Activated CD4-positive, CD25-positive, alpha-beta regulatory T cell (primary cell): ENCODE data around the gene KDM4E.
"Not testable (repeated sequence)": the region's sequence is repeated elsewhere in the genome, so short reads cannot be mapped to it uniquely, and the experiment has no call there.

Experiments
- DNase-seq, 4 experiments: peaks; one replicate each; lab custom pipeline; 2025; lab: John Stamatoyannopoulos, UW

KDM4E gene

GRCh38 chr11:95024958-95025357 is at the start of gene KDM4E:
TSS of gene KDM4E (plus strand) at chr11:95025258. CDS start at chr11:95025558, 300 bp downstream.
- DNase-seq = no peak

- no peak for DNase-seq
Measured at GRCh38 chr11:94975599-94975998, 49.5 kb upstream of the KDM4E start.

GRCh38 chr11:94987378-94987777 is 37.7 kb upstream of the KDM4E start:
- DNase-seq = no peak

- DNase-seq = no peak
Measured at GRCh38 chr11:94988748-94989147, 36.3 kb upstream of the KDM4E start.

- DNase-seq = no peak
Measured at GRCh38 chr11:94993400-94993943, 31.6 kb upstream of the KDM4E start.

- DNase-seq = no peak
Measured at GRCh38 chr11:94997437-94997836, 27.6 kb upstream of the KDM4E start.

- DNase-seq = no peak
Measured at GRCh38 chr11:94998285-94998684, 26.8 kb upstream of the KDM4E start.

GRCh38 chr11:95003716-95004115 is 21.3 kb upstream of the KDM4E start:
- DNase-seq = no peak

GRCh38 chr11:95005642-95006041 is 19.4 kb upstream of the KDM4E start:
- no peak for DNase-seq

GRCh38 chr11:95011376-95011775 is 13.7 kb upstream of the KDM4E start:
- DNase-seq = no peak

- DNase-seq = no peak
Measured at GRCh38 chr11:95014184-95014821, 10.8 kb upstream of the KDM4E start.

GRCh38 chr11:95016139-95016538 is 8.9 kb upstream of the KDM4E start:
- DNase-seq = no peak

- DNase-seq = not testable (repeated sequence)
Measured at GRCh38 chr11:95021468-95021867, 3.6 kb upstream of the KDM4E start.

GRCh38 chr11:95025594-95025993 is 536 bp downstream of the KDM4E start:
- DNase-seq = not testable (repeated sequence)

- no peak for DNase-seq
Measured at GRCh38 chr11:95028357-95028756, 3.3 kb downstream of the KDM4E start.

- no peak for DNase-seq
Measured at GRCh38 chr11:95033051-95033450, 8.0 kb downstream of the KDM4E start.

- no peak for DNase-seq
Measured at GRCh38 chr11:95035316-95035715, 10.3 kb downstream of the KDM4E start.

- not testable (repeated sequence) for DNase-seq
Measured at GRCh38 chr11:95037356-95038035, 12.4 kb downstream of the KDM4E start.

GRCh38 chr11:95042239-95042638 is 17.2 kb downstream of the KDM4E start:
- no peak for DNase-seq

GRCh38 chr11:95042906-95043305 is 17.8 kb downstream of the KDM4E start:
- DNase-seq = no peak

- no peak for DNase-seq
Measured at GRCh38 chr11:95044010-95044409, 19.0 kb downstream of the KDM4E start.

GRCh38 chr11:95045812-95046211 is 20.8 kb downstream of the KDM4E start:
- no peak for DNase-seq

- not testable (repeated sequence) for DNase-seq
Measured at GRCh38 chr11:95049122-95049521, 24.1 kb downstream of the KDM4E start, which contains the start of gene KDM4F. TSS of gene KDM4F (plus strand) at chr11:95049422.
